Heart left ventricle (tissue), 13 donors: ENCODE results near the gene CDC42SE2.

Source experiments
- POLR2A ChIP-seq, 2 donors: fragments of 450-650 bp; IDR thresholded peaks; one replicate each; pipeline ENCODE4 v1.6.1; 2017; ENCODE audit warnings: antibody characterized with exemption in 2 of 2, mild to moderate bottlenecking in 2 of 2, moderate library complexity in 2 of 2
- TF ChIP-seq, protein P1 (sequence below), 12 donors: fragments of 200-600 bp; sonication (generic) in 4 of 12; IDR thresholded peaks; one replicate each; pipeline versions ENCODE4 v1.5.0 to v1.8.0; 2018 to 2022; ENCODE audit warnings: antibody characterized with exemption in 12 of 12, mild to moderate bottlenecking in 5 of 12
- donor health status: ischemic (EF 13 %, LVEDD 7.1; RV severe dilation, severe dysfunction).
- donor health status: DM: no; HTN: yes; CAD: no.
- donor health status: DM: no; HTN: no; CAD: no.
- donor health status: ischemic (EF 25% LVEDD 6.9; RV normal size, moderate dysfunction).
- donor health status: ischemic (EF 25% LVEDD 5.7; RV mildly dilated, moderate dysfunction).
- donor health status: ischemic (EF 35%, LVEDD 5.7; RV mildly dilated, moderate dysfunction).
- donor health status: nonischemic (EF 11% LVEDD 7.7; RV severe dilation, severe dysfunction).
- donor health status: DM: yes; HTN: yes; CAD: no.
- donor health status: PGD.
- donor health status: ischemic (EF 29% LVEDD 5.4; RV normal size, mild dysfunction).
- donor health status: nonischemic (EF 23%, LVEDD 6.1; RV moderate dilation, normal function).

DNA sequence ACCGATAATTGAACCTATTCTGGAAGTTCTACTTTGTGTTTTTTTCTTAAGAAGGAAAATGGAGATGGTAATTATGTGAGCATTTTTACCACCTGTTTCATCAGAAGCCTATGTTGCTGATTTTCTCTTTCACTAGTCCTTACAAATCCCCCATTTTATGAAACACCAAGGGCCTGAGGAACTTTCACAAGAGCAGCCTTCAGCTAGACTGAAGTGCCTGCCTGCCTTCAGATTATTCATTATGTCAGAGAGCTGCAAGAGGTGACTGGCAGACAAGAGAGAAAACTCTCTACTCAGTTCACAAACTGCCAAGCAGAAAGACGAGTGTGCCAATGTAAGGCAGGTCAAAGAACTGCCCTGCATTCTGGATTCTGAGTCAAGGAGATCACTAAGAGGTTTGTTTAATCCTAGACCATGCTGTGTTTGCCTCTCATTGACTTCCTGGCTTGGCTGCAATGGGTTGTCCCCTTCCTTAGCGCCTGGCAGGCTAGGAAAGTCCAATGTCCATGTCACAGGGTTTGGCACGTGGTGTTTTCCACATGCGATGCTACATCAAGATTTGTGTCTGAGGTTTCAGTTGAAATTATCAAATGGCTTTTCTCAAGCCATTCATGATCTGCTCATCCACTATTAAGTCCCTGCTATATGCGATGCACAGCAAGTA is 143.3 kb downstream of the CDC42SE2 start:
- TF ChIP-seq, protein P1, sequence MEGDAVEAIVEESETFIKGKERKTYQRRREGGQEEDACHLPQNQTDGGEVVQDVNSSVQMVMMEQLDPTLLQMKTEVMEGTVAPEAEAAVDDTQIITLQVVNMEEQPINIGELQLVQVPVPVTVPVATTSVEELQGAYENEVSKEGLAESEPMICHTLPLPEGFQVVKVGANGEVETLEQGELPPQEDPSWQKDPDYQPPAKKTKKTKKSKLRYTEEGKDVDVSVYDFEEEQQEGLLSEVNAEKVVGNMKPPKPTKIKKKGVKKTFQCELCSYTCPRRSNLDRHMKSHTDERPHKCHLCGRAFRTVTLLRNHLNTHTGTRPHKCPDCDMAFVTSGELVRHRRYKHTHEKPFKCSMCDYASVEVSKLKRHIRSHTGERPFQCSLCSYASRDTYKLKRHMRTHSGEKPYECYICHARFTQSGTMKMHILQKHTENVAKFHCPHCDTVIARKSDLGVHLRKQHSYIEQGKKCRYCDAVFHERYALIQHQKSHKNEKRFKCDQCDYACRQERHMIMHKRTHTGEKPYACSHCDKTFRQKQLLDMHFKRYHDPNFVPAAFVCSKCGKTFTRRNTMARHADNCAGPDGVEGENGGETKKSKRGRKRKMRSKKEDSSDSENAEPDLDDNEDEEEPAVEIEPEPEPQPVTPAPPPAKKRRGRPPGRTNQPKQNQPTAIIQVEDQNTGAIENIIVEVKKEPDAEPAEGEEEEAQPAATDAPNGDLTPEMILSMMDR (IDR thresholded peaks at IDR 0.05), result no peak
- TF ChIP-seq POLR2A (IDR thresholded peaks at IDR 0.05), result no peak
